LNCaP clone FGC (cell line): ENCODE data around the gene OGDH.
"Not testable (repeated sequence)": the region's sequence is repeated elsewhere in the genome, so short reads cannot be mapped to it uniquely, and the experiment has no call there.

Source experiments
- DNase-seq: peaks from one replicate; pipeline ENCODE4 v3.0.0-alpha.2; 2011; ENCODE audit warnings: low read depth
- H3K4me3 ChIP-seq: 2 replicates; pipeline ENCODE4 v1.5.1; 2011; ENCODE audit warnings: mild to moderate bottlenecking, low read depth, low read length, control low read depth
- CTCF ChIP-seq: IDR thresholded peaks from 2 replicates; pipeline ENCODE4 v1.5.1; 2012; ENCODE audit warnings: mild to moderate bottlenecking; ENCODE audit not compliant: control insufficient read depth, insufficient read depth; ENCODE audit errors: extremely low read depth

OGDH gene

GRCh38 chr7:44606341-44607140 is at the start of gene OGDH:
Gene OGDH (plus strand): TSS chr7:44606627. CDS start chr7:44624344, 17,717 bp downstream.
- peak within 1 kb of the TSS; percentile 74 for H3K4me3 ChIP-seq
- peak; percentile 93 for DNase-seq
- no peak for TF ChIP-seq CTCF

- TF ChIP-seq CTCF, result no peak
- no peak overlapping the region for H3K4me3 ChIP-seq
- DNase-seq, result no peak
Observed at GRCh38 chr7:44557485-44557884, 48.9 kb upstream of the OGDH start.

- H3K4me3 ChIP-seq, result no peak overlapping the region
- TF ChIP-seq CTCF, result no peak
- no peak for DNase-seq
Observed at GRCh38 chr7:44559485-44559884, 46.9 kb upstream of the OGDH start.

- H3K4me3 ChIP-seq, result no peak overlapping the region
- TF ChIP-seq CTCF, result no peak
- no peak for DNase-seq
Observed at GRCh38 chr7:44561481-44561880, 44.9 kb upstream of the OGDH start.

- no peak for TF ChIP-seq CTCF
- H3K4me3 ChIP-seq, result no peak overlapping the region
- no peak for DNase-seq
Observed at GRCh38 chr7:44561962-44562621, 44.3 kb upstream of the OGDH start.

- H3K4me3 ChIP-seq, DNase-seq: not testable (repeated sequence)
Observed at GRCh38 chr7:44562622-44562962, 43.8 kb upstream of the OGDH start.

GRCh38 chr7:44563171-44563679 is 43.2 kb upstream of the OGDH start:
- TF ChIP-seq CTCF, result no peak
- H3K4me3 ChIP-seq, result no peak overlapping the region
- no peak for DNase-seq
